Measurements from ENCODE around the gene CAMSAP2.

The CAMSAP2 gene

GRCh38 chr1:200751717-200752116, 13.0 kb downstream of the CAMSAP2 start:
- DNase-seq (ENCODE audit: extremely low read depth, insufficient read length) = no peak
- Histone ChIP-seq H3K4me3 (replicated peaks; ENCODE audit: low read depth, low read length) (no peak overlapping the region), H3K36me3 (ENCODE audit: control insufficient read depth, insufficient read depth, low read length) (no peaks in the 10 kb centered on the region; the same call in 1 of the 2 replicates), H3K27me3 (replicated peaks; ENCODE audit: control insufficient read depth, insufficient read depth, low read length) (no peaks in the 10 kb centered on the region)
- no peak for TF ChIP-seq CTCF (IDR thresholded peaks at IDR 0.05; ENCODE audit: insufficient read depth, low read length, poor library complexity, severe bottlenecking)

GRCh38 chr1:200753650-200754198, 15.0 kb downstream of the CAMSAP2 start:
- no peaks in the 10 kb centered on the region for H3K27me3 ChIP-seq (replicated peaks; ENCODE audit: control insufficient read depth, insufficient read depth, low read length)
- H3K36me3 ChIP-seq (ENCODE audit: control insufficient read depth, insufficient read depth, low read length) = no peaks in the 10 kb centered on the region
- H3K4me3 ChIP-seq (replicated peaks; ENCODE audit: low read depth, low read length) = no peak overlapping the region
- no peak for TF ChIP-seq CTCF (IDR thresholded peaks at IDR 0.05; ENCODE audit: insufficient read depth, low read length, poor library complexity, severe bottlenecking)
- no peak for DNase-seq (ENCODE audit: extremely low read depth, insufficient read length)

- no peaks in the 10 kb centered on the region; the same call in 1 of the 2 replicates for H3K36me3 ChIP-seq (ENCODE audit: control insufficient read depth, insufficient read depth, low read length)
- no peaks in the 10 kb centered on the region for H3K27me3 ChIP-seq (replicated peaks; ENCODE audit: control insufficient read depth, insufficient read depth, low read length)
- no peak for TF ChIP-seq CTCF (IDR thresholded peaks at IDR 0.05; ENCODE audit: insufficient read depth, low read length, poor library complexity, severe bottlenecking)
- H3K4me3 ChIP-seq (replicated peaks; ENCODE audit: low read depth, low read length) = no peak overlapping the region
- DNase-seq (ENCODE audit: extremely low read depth, insufficient read length) = no peak
These were observed 16.8 kb downstream of the CAMSAP2 start for GRCh38 chr1:200755456-200755855.

- TF ChIP-seq CTCF (IDR thresholded peaks at IDR 0.05; ENCODE audit: insufficient read depth, low read length, poor library complexity, severe bottlenecking) = no peak
- DNase-seq (ENCODE audit: extremely low read depth, insufficient read length) = no peak
- Histone ChIP-seq H3K27me3 (replicated peaks; ENCODE audit: control insufficient read depth, insufficient read depth, low read length) (no peaks in the 10 kb centered on the region), H3K4me3 (replicated peaks; ENCODE audit: low read depth, low read length) (no peak overlapping the region), H3K36me3 (ENCODE audit: control insufficient read depth, insufficient read depth, low read length) (peaks cover 3% of the 10 kb centered on the region)
These were observed 23.4 kb downstream of the CAMSAP2 start for GRCh38 chr1:200762089-200762488.

GRCh38 chr1:200767321-200767720, 28.6 kb downstream of the CAMSAP2 start:
- peaks cover 8% of the 10 kb centered on the region for H3K36me3 ChIP-seq (ENCODE audit: control insufficient read depth, insufficient read depth, low read length)
- DNase-seq (ENCODE audit: extremely low read depth, insufficient read length) = no peak
- no peaks in the 10 kb centered on the region for H3K27me3 ChIP-seq (replicated peaks; ENCODE audit: control insufficient read depth, insufficient read depth, low read length)
- no peak overlapping the region for H3K4me3 ChIP-seq (replicated peaks; ENCODE audit: low read depth, low read length)
- TF ChIP-seq CTCF (IDR thresholded peaks at IDR 0.05; ENCODE audit: insufficient read depth, low read length, poor library complexity, severe bottlenecking) = no peak
